Fibroblast of lung (primary cell): ENCODE data around the gene ADGRV1.

Experiments used
- EZH2 ChIP-seq: IDR thresholded peaks from 2 replicates; pipeline ENCODE4 v1.5.1; 2012; ENCODE audit warnings: low read length, control low read depth, mild to moderate bottlenecking; ENCODE audit errors: missing control alignments
- TF ChIP-seq, protein P1 (sequence below), 2 donors: IDR thresholded peaks in 1 of 2; conservative IDR thresholded peaks in 1 of 2; 1 replicate in 1 of 2; 2 replicates in 1 of 2; pipeline ENCODE4 v1.5.1; 2011 to 2012; ENCODE audit warnings: low read length in 2 of 2, control low read depth in 1 of 2, inconsistent platforms in 1 of 2, low read depth in 1 of 2, mild to moderate bottlenecking in 1 of 2

DNA sequence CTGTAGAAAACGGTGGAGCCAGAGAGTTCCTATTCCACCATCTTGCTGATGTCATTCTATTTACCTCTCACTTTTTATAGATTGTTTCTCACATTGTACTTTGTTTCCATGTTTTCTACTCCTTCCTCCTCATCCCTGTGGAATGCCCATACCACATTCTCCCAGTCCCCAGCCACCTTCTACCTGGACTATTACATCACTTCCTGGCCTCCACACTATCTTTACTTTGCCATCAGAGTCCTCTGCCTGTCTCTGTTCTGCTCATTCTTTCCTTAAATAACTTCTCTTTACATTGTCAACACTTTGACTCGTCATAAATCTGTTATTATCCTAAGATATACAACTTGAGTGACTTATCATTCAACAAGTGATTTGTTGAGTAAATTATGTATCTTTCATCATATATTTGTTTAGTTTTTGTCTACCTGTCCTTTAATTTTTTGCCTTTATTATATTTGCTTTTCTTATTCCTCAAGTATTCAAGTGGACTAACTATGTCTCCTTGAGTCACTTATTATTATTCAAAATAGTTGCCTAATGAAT lies 182.5 kb downstream of the ADGRV1 start:
- TF ChIP-seq, protein P1, sequence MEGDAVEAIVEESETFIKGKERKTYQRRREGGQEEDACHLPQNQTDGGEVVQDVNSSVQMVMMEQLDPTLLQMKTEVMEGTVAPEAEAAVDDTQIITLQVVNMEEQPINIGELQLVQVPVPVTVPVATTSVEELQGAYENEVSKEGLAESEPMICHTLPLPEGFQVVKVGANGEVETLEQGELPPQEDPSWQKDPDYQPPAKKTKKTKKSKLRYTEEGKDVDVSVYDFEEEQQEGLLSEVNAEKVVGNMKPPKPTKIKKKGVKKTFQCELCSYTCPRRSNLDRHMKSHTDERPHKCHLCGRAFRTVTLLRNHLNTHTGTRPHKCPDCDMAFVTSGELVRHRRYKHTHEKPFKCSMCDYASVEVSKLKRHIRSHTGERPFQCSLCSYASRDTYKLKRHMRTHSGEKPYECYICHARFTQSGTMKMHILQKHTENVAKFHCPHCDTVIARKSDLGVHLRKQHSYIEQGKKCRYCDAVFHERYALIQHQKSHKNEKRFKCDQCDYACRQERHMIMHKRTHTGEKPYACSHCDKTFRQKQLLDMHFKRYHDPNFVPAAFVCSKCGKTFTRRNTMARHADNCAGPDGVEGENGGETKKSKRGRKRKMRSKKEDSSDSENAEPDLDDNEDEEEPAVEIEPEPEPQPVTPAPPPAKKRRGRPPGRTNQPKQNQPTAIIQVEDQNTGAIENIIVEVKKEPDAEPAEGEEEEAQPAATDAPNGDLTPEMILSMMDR (conservative IDR thresholded peaks at IDR 0.05 in 1 of 2, IDR thresholded peaks at IDR 0.05 in 1 of 2; ENCODE audit: low read depth in 1 of 2, low read length in 2 of 2): no peak
- no peak for TF ChIP-seq EZH2
